Measurements from ENCODE around the gene RBMS1. TPM values are rescaled to one million over a fixed set of nuclear protein-coding genes. Genes with fewer than 3 reads are reported as not detected.
A peak's percentile ranks its signal among the peaks of the same experiment; 100 is the strongest.

Gene RBMS1
- total RNA-seq, 2 donors from 2014 or later = 18.8 to 22.8 TPM

- Histone ChIP-seq H3K36me3 (no peaks in the 10 kb centered on the region), H3K27me3 (replicated peaks; ENCODE audit: insufficient read depth) (no peaks in the 10 kb centered on the region), H3K27ac (no peak overlapping the region), H3K4me1 (replicated peaks) (no peaks in the 10 kb centered on the region), H3K4me3 (no peak overlapping the region), H3K9me3 (no peaks in the 10 kb centered on the region)
- intact Hi-C loops (cut with DNase I) = loop anchor here (10.0 kb wide), 1 partner anchor 732 kb away; no protein-coding TSS in a partner anchor
- DNase-seq (ENCODE audit: low spot score) = no peak
- WGBS = 25% methylated on average over 3 of the region's 3 CpGs
- no peak for TF ChIP-seq CTCF (IDR thresholded peaks at IDR 0.05)
- no peak for TF ChIP-seq POLR2A (IDR thresholded peaks at IDR 0.05)
- no peak for TF ChIP-seq POLR2AphosphoS5 (IDR thresholded peaks at IDR 0.05)
These were observed 250.6 kb downstream of the RBMS1 start for GRCh38 chr2:160242893-160243564.

GRCh38 chr2:160241251-160242137 is 252.1 kb downstream of the RBMS1 start:
- peak overlapping the region; percentile 16 for H3K27ac ChIP-seq

GRCh38 chr2:160239436-160239835 is 254.2 kb downstream of the RBMS1 start:
- DNase-seq (ENCODE audit: low spot score) = no peak
- intact Hi-C loops (cut with DNase I) = no loop called here
- 63% methylated on average over 5 of the region's 5 CpGs for WGBS
- Histone ChIP-seq H3K36me3 (no peaks in the 10 kb centered on the region), H3K27me3 (replicated peaks; ENCODE audit: insufficient read depth) (no peaks in the 10 kb centered on the region), H3K4me3 (no peak overlapping the region), H3K27ac (no peak overlapping the region), H3K4me1 (replicated peaks) (no peaks in the 10 kb centered on the region), H3K9me3 (no peaks in the 10 kb centered on the region)
- TF ChIP-seq POLR2AphosphoS5 (IDR thresholded peaks at IDR 0.05) (no peak), POLR2A (IDR thresholded peaks at IDR 0.05) (no peak), CTCF (IDR thresholded peaks at IDR 0.05) (no peak)

More at GRCh38 chr2:160241251-160242137, 252.1 kb downstream of the RBMS1 start:
- H3K27me3 ChIP-seq (replicated peaks; ENCODE audit: insufficient read depth) = no peaks in the 10 kb centered on the region
- no peak overlapping the region for H3K4me3 ChIP-seq
- intact Hi-C loops (cut with DNase I) = loop anchor here (10.0 kb wide), 1 partner anchor 733 kb away; no protein-coding TSS in a partner anchor
- no peaks in the 10 kb centered on the region for H3K4me1 ChIP-seq (replicated peaks)
- peak; percentile 61 for DNase-seq (ENCODE audit: low spot score)
- H3K9me3 ChIP-seq = no peaks in the 10 kb centered on the region
- WGBS = 44% methylated on average over 4 of the region's 4 CpGs
- TF ChIP-seq CTCF (IDR thresholded peaks at IDR 0.05) (no peak), POLR2A (IDR thresholded peaks at IDR 0.05) (no peak), POLR2AphosphoS5 (IDR thresholded peaks at IDR 0.05) (peak; percentile 70)
- H3K36me3 ChIP-seq = no peaks in the 10 kb centered on the region

- Histone ChIP-seq H3K9me3 (no peaks in the 10 kb centered on the region), H3K4me3 (no peak overlapping the region), H3K27ac (peak overlapping the region in 1 of 2 donors; percentile 3), H3K4me1 (replicated peaks) (no peaks in the 10 kb centered on the region), H3K27me3 (replicated peaks; ENCODE audit: insufficient read depth) (no peaks in the 10 kb centered on the region), H3K36me3 (no peaks in the 10 kb centered on the region)
- 45% methylated on average over 4 of the region's 4 CpGs for WGBS
- intact Hi-C loops (cut with DNase I) = no loop called here
- peak; percentile 26 for DNase-seq (ENCODE audit: low spot score)
- no peak for TF ChIP-seq POLR2AphosphoS5 (IDR thresholded peaks at IDR 0.05)
- TF ChIP-seq POLR2A (IDR thresholded peaks at IDR 0.05) = no peak
- TF ChIP-seq CTCF (IDR thresholded peaks at IDR 0.05) = no peak
These were observed 255.2 kb downstream of the RBMS1 start for GRCh38 chr2:160238392-160238791.
